Cardiac muscle cell (in vitro differentiated cells and primary cell): ENCODE measurements around the gene GTF2H1. TPM values are rescaled to one million over a fixed set of nuclear protein-coding genes. Genes with fewer than 3 reads are reported as not detected.
A peak's percentile ranks its signal among the peaks of the same experiment; 100 is the strongest.

Experiments used
- DNase-seq, 2 donors: peaks; one replicate each; pipeline versions ENCODE4 v3.0.0 to v3.0.0-alpha.2; 2010 to 2017; ENCODE audit warnings: low read depth in 1 of 2, low spot score in 1 of 2
- H3K27ac ChIP-seq: fragments of 200-600 bp; sonication (generic); 2 replicates; pipeline ENCODE4 v1.5.1; 2016
- H3K27me3 ChIP-seq: fragments of 200-600 bp; sonication (generic); 2 replicates; pipeline ENCODE4 v1.6.0; 2016; ENCODE audit warnings: control low read depth
- H3K36me3 ChIP-seq: fragments of 200-600 bp; sonication (generic); 2 replicates; pipeline ENCODE4 v1.5.1; 2016; ENCODE audit warnings: control low read depth
- H3K4me1 ChIP-seq: fragments of 200-600 bp; sonication (generic); 2 replicates; pipeline ENCODE4 v1.8.1; 2017; ENCODE audit warnings: low read depth, mild to moderate bottlenecking, mixed run types
- H3K4me3 ChIP-seq: fragments of 200-600 bp; sonication (generic); 2 replicates; pipeline ENCODE4 v1.5.1; 2016; ENCODE audit warnings: mild to moderate bottlenecking
- H3K9me3 ChIP-seq: fragments of 200-600 bp; sonication (generic); 2 replicates; pipeline ENCODE4 v1.5.1; 2017; ENCODE audit warnings: low read depth, mild to moderate bottlenecking, control low read depth
- CTCF ChIP-seq: IDR thresholded peaks from 2 replicates; pipeline ENCODE4 v1.5.1; 2012; ENCODE audit warnings: low read depth, mild to moderate bottlenecking, low read length
- polyA plus RNA-seq: library from polyadenylated mRNA; unstranded; fragments of >200 nt; fragmentation: Nextera tagmentation; extraction: Ambion mirVana; gene quantifications from 2 replicates; pipeline ENCODE4 v1.2.1, GENCODE V29; 2016
- total RNA-seq: library from RNA; depleted of rRNA; stranded (reverse); fragments of >200 nt; gene quantifications from 2 replicates; pipeline ENCODE4 v1.2.3, GENCODE V29; 2016

GTF2H1 gene
- total and polyA plus RNA-seq, 2 experiments from 2014 or later = 24.6 to 25.8 TPM

DNA sequence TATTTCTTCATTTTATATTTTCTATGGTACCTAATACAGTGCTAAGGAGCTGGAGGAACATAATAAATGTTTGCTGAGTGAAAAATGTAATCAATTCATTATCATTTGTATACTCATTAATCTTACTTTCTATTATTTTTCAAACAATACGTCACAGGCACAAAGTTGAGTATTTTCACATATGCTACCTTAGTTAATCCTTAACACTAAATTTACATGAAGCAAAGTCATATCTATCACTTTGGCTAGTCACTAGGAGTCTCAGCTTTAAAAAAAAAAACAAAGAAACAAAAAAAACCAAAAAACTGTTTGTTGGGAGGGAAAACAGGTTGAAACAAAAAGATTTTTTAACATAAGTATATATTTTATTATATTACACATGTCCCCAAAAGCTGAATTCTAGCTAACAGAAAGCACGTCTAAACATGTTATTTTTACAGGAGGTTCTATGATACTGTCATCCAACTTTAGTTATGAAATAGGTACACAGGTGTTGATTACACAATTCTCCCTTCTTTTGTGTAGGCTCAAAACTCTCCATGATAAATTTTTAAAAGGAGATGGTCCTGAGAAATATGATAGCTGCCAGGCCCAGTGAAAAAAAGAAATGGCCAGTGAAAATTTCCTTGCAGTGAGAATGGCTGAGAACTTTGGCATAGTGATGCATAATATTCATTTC is 14.8 kb upstream of the GTF2H1 start:
- no peak overlapping the region for H3K27ac ChIP-seq
- H3K9me3 ChIP-seq = no peaks in the 10 kb centered on the region
- H3K4me1 ChIP-seq = peaks cover 7% of the 10 kb centered on the region
- no peak for DNase-seq
- TF ChIP-seq CTCF = no peak
- H3K4me3 ChIP-seq = no peak overlapping the region
- no peaks in the 10 kb centered on the region for H3K27me3 ChIP-seq
- peaks cover 49% of the 10 kb centered on the region for H3K36me3 ChIP-seq

- Histone ChIP-seq H3K27ac (no peak overlapping the region), H3K4me3 (no peak overlapping the region), H3K9me3 (no peaks in the 10 kb centered on the region), H3K4me1 (peaks cover 8% of the 10 kb centered on the region), H3K36me3 (peaks cover 49% of the 10 kb centered on the region), H3K27me3 (no peaks in the 10 kb centered on the region)
- no peak for TF ChIP-seq CTCF
- no peak for DNase-seq
Measured at GRCh38 chr11:18308242-18308641, 14.1 kb upstream of the GTF2H1 start.

DNA sequence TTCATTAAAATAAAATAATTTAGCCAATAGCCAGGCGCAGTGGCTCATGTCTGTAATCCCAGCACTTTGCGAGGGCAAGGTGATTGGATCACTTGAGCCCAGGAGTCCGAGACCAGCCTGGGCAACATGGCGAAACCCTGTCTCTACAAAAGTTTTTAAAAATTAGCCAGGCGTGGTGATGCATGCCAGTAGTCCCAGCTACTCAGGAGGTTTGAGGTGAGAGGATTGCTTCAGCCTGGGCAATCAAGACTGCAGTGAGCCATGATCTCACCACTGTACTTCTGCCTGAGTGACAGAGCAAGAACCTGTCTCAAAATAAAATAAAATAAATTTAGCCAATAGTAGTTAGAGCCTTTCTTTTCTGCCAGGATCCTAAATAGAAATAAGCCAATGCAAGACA is 12.7 kb upstream of the GTF2H1 start:
- H3K36me3 ChIP-seq = peaks cover 45% of the 10 kb centered on the region

DNA sequence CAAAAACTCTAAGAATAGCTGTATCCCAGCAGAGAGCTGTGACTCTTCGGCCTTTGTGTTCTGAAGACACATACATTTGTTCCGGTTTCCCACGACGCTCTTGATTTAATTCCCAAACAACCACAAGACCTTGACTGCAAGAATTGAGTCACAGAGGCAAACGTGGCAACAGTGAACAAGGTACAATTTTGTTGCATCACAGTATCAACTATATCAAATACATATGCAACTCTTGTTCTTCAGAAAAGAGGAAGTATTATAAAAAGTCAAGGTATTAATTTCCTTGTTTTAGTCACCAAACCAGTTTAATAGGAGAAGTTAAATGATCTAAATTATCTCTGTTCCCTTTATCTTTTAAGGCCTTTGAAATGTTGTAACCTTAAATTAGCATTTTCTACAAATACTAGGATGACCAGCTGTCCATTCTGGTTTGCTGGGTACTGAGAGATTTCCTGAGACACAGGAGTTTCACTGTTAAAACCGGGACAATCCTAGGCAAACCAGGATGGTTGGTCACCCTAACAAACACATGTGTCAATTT is 11.5 kb upstream of the GTF2H1 start:
- DNase-seq = peak in 1 of 2 donors; percentile 15
- peaks cover 37% of the 10 kb centered on the region for H3K36me3 ChIP-seq

More for the DNA sequence above, 12.7 kb upstream of the GTF2H1 start:
- H3K9me3 ChIP-seq = no peaks in the 10 kb centered on the region
- H3K27me3 ChIP-seq = no peaks in the 10 kb centered on the region
- H3K4me1 ChIP-seq = peaks cover 11% of the 10 kb centered on the region
- H3K27ac ChIP-seq = no peak overlapping the region
- H3K4me3 ChIP-seq = no peak overlapping the region
- no peak for DNase-seq
- TF ChIP-seq CTCF = no peak

DNA sequence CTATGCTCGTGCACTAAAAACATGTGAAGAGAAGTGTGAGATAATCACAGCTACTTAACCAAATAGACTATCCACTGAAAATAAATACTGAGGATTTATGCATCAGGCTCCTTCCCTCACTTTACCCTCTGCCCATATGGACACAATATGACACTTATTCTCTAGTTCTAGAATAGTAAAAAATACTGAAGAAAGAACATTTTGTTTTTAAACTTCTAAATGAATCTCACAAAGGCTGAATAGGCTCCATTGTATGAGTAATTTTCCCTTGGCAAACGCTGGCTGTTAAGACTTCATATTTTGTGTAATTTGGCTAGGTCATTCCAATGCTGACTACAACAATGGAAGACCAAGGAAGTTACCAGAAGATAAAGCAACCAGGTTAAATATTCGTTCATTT is 10.4 kb upstream of the GTF2H1 start:
- no peaks in the 10 kb centered on the region for H3K9me3 ChIP-seq
- H3K27ac ChIP-seq = peak overlapping the region; percentile 71
- no peak overlapping the region for H3K4me3 ChIP-seq
- TF ChIP-seq CTCF = no peak
- no peaks in the 10 kb centered on the region for H3K27me3 ChIP-seq
- H3K4me1 ChIP-seq = peaks cover 11% of the 10 kb centered on the region
- peak in 1 of 2 donors; percentile 48 for DNase-seq
- peaks cover 31% of the 10 kb centered on the region for H3K36me3 ChIP-seq

More for the DNA sequence above, 11.5 kb upstream of the GTF2H1 start:
- peaks cover 11% of the 10 kb centered on the region for H3K4me1 ChIP-seq
- H3K9me3 ChIP-seq = no peaks in the 10 kb centered on the region
- H3K27ac ChIP-seq = no peak overlapping the region
- H3K4me3 ChIP-seq = no peak overlapping the region
- no peaks in the 10 kb centered on the region for H3K27me3 ChIP-seq
- no peak for TF ChIP-seq CTCF
